HG03469 (cell line): ENCODE data around the gene CCDC74A.
"Not testable (repeated sequence)": the region's sequence is repeated elsewhere in the genome, so short reads cannot be mapped to it uniquely, and the experiment has no call there.

ENCODE experiments used
- ATAC-seq: cut with Tn5 transposase; IDR thresholded peaks from one replicate; pipeline ENCODE4 v1.9.1; 2021; ENCODE audit warnings: mild to moderate bottlenecking, moderate library complexity, moderate number of reproducible peaks; ENCODE audit not compliant: unreplicated experiment

The CCDC74A gene

DNA sequence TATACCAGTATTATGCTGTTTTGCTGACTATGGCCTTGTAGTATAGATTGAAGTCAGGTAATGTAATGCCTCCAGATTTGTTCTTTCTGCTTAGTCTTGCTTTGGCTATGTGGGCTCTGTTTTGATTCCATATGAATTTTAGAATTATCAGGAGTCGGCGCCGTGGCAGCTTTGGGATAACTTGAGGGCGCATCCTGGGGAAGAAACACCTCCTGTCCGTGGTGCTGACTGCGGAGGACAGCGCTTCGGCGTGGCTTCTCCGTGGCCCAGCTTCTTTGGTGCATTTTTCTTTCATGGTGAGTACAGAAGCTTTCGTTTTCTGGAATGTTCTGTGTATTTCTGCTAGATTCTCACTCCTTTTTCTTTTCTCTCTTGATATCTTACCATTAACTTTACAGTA is 25.2 kb downstream of the CCDC74A start:
- ATAC-seq: no peak

DNA sequence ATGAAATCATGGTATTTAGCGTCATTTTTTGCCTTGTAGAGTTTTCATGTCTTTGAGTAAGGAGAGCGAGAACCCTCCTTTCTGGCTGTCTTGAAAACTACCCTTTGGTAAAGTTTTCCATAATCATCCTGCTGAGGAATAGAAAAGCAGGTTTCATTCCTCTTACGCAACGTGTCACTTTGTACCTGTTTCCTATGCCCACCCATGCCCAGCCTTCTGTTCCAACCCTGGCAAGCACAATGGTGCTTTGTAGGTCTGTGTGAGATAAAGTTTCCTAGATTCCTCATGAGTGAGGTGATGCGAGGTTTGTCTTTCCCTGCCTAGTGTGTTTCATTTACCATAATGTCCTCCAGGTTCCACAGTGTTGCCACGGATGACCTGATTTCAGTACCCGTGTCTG is 29.3 kb downstream of the CCDC74A start:
- ATAC-seq: no peak

DNA sequence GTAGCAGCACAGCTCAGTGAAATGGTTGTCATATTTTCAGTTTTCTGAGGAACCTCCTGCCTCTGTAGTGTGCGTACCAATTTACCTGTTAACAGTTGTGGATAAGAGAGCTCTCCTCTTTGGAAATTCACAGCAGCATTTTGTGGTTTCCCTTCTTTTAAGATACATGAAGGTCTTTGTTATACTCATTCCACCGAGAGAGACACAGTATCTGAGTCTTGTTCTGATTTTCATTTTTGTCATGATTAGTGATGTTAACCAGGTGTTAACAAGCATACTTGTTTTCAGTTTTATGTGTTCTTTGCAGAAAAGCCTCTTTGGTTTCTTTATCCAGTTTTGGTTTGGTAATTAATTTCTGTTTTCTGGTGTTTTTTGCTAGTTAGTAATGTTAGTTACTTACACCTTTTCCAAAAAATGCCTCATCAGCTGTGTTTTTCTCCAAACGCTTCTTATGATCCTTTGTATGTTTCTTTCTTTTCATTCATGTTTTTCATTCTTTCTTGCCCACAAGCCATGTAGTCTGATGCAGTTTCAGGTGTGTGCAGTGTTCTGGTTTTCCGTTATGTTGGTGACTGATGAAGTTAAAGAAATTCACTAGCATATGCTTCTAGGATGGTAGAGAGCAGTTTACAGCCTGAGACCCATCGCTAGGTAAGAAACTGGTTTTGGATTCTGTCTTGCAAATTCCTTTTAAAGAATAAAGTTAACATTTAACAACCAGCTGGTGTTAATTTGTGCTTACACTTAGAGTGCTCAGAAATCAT is 30.1 kb downstream of the CCDC74A start:
- no peak for ATAC-seq

- ATAC-seq: no peak
Observed at GRCh38 chr2:131566371-131566770, 38.7 kb downstream of the CCDC74A start.

DNA sequence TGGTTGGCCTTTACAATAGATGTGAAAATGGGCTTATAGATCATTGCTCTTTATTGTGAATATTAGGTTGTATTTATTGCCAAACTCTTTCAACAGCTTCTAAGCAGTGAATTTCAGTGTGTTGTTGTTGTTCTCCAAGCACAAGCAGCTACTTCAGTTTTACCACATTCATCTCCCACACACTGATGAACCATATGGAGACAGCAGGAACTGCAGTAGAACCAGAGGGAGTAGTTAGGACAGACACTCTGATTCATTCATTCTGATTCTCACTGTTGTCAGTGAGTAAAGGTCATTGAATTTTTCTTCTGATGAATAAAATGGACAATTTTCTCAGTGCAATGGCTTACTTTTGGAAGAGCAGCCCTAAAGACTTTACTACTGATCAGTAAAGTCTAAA is 40.2 kb downstream of the CCDC74A start:
- no peak for ATAC-seq

DNA sequence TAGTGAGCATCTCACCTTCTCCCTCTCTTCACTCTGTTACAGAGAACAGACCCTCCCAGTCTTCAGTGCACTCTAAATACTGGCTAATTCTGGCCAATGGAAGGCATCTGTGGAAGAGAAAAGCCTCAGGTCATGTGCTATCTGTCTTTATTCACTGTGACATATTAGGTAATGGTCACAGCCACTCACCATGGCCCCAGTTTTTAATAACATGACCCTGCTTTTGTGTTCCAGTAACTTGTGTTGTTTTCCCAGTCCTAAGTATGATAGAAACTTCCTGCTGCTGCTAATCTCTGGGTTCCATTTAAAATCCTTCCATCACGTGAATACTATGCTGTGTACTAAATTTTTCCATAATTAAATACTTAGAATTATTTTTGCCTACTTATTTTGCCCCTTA is 40.7 kb downstream of the CCDC74A start:
- not testable (repeated sequence) for ATAC-seq

GRCh38 chr2:131572175-131572574 is 44.5 kb downstream of the CCDC74A start:
- no peak for ATAC-seq

DNA sequence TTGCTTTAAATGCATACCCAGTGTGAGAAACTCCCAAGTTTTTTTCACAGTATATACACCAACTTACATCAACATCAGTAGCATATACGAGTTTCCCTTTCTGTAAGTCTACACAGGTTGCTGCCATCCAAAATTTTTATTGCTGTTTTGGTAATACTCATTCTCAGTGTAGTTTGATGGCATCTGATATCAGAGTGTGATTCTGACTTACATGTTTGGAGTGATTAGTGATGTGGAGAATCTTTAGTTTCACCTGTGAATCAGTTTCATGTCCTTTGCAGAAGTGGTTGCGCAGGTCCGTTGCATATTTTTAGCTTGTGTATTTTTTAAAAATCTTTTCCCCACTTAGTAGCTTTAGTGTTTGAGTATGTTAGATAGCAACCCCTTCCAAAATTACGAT is 50.1 kb downstream of the CCDC74A start:
- ATAC-seq: no peak

- ATAC-seq: no peak
Observed at GRCh38 chr2:131580187-131580586, 52.5 kb downstream of the CCDC74A start.
